Fibroblast of skin of scalp (primary cell): ENCODE data around the gene EIF4E2.
"Not testable (repeated sequence)": the region's sequence is repeated elsewhere in the genome, so short reads cannot be mapped to it uniquely, and the experiment has no call there.

ENCODE experiments used
- DNase-seq: peaks from one replicate; pipeline ENCODE4 v3.0.0-alpha.2; 2013

EIF4E2 gene

DNA sequence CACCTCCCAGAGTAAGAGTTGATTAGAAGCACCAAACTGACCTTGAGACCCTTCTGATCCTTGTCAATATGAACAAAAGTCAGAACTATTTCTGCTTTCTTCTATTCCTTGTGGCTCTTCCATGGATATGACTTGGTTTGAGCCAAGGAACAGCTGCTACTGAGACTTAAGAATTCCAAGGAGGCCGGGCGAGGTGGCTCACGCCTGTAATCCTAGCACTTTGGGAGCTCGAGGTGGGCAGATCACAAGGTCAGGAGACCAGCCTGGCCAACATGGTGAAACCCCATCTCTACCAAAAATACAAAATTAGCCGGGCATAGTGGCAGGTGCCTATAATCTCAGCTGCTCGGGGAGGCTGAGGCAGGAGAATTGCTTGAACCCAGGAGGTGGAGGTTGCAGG is 20.0 kb downstream of the EIF4E2 start:
- DNase-seq: not testable (repeated sequence)

DNA sequence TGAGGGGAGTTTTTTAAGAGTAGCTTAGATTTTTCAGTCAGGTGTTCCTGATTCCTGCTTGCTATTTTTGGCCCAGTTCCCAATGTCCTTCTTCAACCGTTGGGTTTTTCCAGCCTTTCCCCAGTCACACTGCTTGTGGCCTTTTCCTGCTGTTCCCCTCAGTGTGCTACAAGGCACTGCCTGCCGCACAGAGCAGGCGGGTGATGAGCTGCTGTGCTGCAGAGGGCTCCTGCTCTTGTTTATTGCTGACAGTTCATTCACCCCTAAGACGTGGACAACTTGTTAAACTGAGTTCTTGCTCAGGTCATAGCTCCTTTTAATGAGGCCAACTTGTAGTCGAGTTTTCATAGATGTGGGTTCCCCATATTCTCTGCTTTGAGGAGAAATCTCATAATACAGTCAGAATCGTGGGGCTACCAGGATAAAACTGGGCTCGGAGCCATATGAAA is 20.6 kb downstream of the EIF4E2 start:
- DNase-seq: no peak

- no peak for DNase-seq
Measured at GRCh38 chr2:232573042-232573441, 22.6 kb downstream of the EIF4E2 start.

DNA sequence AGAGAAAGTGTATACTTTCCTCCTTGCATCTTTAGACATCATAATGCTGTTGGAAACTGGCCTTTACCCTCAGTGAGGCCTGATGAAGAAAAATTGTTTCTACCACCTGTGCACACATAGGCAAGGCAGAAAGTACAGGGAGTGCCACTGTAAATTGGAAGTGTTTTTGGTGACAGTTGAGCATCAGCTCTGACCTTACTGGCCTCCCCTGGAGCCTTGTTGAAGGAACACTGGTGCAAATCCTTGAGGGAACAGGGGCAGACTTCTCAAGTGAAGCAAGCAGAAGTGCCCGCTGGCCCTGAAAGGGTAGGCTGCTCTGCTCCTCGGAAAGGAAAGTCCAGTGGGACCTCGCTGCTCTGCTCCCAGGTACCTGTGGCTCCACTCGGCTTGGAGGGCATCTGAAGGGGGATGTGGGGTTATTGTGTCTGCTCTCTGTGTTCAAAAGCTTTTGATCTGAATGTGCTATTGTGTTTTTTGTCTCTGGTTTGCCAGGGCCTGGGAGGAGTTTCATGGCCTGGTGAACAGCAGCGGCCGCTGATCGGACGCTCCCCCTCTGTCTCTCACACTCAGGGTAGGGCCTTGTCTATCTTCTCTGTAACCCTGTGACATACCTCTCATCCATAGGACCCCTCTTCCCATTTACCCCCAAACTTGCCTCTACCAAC is 23.4 kb downstream of the EIF4E2 start:
- DNase-seq: no peak

DNA sequence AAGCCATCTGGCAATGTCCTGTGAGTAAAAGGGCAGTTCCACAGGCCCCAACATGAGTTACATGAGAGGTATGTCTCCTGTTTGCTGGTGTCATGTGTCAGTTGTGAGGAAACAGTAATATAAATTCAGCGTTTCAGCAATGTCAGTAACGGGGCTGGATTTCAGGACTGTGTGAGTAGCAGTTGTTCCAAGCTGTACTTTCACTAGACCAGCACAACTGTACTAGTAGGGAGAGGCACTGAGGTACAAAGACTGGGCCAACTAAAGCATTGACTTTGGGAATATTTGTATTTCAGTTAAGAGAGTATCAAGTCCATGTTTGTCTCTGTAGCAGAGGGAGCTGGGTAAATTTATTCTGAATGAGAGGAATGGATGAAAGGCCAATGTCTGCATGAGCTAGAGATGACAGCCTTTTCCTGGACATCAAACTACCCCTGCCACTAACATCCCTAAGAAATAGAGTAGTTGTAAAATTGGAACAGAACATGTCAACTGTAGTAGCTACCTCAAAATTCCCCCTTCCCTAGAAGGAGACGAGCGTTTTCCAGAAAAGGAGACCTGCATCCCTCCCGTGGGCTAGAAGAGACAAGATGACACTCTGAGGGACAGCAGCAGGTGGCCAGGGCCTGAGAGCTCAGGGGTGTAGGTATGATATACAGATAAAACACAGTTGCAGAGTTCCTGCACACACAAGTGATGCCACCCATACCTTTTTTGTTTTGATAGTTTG is 24.4 kb downstream of the EIF4E2 start:
- DNase-seq: no peak

DNA sequence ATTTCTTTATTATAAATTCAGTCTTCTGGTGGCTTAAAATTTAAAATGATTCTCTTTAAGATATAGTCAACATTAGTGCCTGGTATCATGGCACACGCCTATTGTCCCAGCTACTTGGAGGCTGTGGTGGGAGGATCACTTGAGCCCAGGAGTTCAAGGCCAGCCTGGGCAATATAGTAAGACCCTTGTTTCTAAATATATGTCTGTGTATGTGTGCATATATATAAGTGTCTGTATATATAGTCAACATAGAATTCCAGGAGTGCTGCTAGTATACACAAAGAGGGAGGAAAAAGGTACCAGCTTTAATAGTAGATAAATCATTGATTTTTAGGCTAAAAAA is 24.9 kb downstream of the EIF4E2 start:
- DNase-seq: no peak

GRCh38 chr2:232576995-232577394 is 26.5 kb downstream of the EIF4E2 start:
- DNase-seq: peak; percentile 10

- no peak for DNase-seq
Measured at GRCh38 chr2:232577841-232578240, 27.4 kb downstream of the EIF4E2 start.

DNA sequence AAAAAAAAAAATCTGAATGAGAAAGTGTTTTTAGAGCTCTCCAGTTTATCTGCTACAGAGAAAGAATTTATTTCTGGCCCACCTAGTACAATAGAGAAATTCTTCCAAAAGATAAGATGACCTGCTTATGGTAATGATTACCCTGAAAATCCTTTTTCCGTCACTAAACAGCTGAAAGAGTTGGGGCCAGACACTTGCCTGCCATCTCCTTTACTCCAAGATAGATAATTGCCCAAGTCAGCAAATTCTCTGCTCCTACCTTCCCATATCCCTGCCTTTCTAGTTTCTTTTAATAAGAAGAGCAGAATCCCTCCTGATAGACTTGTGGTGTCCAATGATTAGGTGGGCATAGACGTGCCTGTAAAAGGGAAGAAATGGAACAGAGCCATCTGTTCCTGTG is 28.1 kb downstream of the EIF4E2 start:
- DNase-seq: no peak

- DNase-seq: no peak
Measured at GRCh38 chr2:232580648-232580981, 30.1 kb downstream of the EIF4E2 start.

GRCh38 chr2:232581725-232582124 is 31.2 kb downstream of the EIF4E2 start:
- no peak for DNase-seq

- DNase-seq: no peak
Measured at GRCh38 chr2:232584238-232584637, 33.7 kb downstream of the EIF4E2 start.

- DNase-seq: no peak
Measured at GRCh38 chr2:232586943-232587505, 36.5 kb downstream of the EIF4E2 start.

DNA sequence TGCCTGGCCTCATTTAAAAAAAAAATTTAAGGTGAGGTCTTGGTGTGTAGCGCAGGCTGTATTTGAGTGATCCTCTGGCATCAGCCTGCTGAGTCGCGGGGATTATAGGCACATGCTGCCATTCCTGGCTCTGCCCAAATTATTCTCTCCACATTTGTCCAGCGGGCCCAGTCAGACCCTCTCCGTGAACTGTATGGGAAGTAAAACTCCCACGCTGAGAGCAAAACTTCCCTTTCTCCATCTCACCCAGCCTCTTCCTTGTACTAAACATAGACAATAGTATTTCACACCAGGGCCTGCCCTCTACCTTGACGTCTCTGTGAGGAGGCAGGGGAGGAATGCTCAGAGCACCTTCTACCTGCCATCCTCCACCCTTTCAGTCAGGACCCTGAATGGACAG is 37.0 kb downstream of the EIF4E2 start:
- DNase-seq: no peak

GRCh38 chr2:232588031-232588430 is 37.5 kb downstream of the EIF4E2 start:
- DNase-seq: no peak

- peak; percentile 42 for DNase-seq
Measured at GRCh38 chr2:232588680-232589585, 38.4 kb downstream of the EIF4E2 start.

DNA sequence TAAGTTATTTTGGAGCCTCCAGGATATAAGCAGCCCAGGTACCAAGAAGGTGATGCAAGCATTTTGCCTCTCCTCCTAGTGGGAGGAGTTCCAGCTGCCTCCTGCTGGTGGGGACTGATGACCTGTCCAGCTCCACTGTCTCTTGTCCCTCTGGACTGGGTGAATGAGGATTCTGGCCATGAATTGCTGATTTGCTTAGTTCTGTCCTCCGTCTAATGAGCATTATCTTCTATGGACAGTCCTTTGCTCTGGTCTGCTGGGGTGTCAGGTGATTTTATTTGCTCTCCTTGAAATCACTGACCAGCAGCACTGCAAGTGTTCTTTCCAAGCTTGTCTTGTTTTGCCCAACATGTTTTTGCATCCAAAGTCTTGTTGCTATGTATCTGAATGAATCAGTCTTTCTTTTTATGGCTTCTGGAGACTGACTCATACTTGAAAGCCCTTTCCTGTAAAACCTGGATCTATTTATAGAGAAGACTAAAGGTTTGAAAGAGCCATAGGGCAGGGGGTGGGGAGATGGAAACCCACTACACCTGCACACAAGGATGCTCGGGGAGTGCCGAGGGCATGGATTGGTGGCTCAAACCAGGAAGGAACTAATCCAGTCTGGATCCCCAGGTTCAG is 42.4 kb downstream of the EIF4E2 start:
- DNase-seq: no peak

GRCh38 chr2:232593982-232594381 is 43.5 kb downstream of the EIF4E2 start:
- DNase-seq: no peak

DNA sequence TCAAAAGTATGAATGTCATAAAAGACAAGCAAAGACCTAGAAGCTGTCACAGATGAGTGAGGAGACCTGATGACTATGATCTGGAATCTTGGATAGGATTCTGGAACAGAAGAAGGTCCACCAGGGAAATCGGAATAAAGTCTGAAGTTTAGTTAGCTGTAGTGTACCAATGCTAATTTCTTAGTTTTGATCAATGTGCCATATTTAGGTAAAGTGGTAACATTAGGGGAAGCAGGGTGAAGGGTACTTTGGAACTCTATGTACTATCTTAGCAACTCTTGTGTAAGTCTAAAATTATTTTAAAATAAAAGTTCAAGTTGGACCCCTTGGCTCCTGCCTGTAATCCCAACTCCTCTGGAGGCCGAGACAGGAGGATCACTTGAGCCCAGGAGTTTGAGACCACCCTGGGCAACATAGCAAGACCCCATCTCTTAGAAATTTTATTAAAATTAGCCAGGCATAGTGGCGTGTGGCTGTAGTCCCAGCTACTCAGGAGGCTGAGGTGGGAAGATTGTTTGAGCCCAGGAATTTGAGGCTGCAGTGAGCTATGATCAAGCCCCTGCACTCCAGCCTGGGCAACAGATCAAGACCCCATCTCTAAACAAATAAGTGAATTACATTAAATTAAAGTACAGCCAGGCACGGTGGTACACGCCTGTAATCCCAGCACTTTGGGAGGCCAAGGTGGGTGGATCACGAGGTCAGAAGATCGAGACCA is 47.0 kb downstream of the EIF4E2 start:
- DNase-seq: no peak

DNA sequence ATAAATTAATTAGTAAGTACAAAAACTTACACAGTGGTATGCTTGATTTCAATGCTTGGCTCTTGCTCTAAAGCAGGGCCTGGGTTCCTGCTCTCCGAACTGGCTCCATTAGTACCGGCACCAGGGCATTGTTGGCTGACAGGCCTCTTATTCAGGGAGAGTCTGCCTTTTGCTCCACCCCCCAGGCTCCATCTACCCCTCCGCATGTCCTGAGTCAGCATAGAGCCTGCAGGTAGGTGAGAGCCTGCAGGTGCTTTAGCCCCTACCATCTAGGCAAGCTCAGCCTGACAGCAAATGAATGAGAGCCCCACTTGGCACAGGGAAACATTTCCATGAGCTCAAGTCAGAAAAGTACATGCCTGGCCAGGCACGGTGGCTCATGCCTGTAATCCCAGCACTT is 47.8 kb downstream of the EIF4E2 start:
- DNase-seq: no peak

DNA sequence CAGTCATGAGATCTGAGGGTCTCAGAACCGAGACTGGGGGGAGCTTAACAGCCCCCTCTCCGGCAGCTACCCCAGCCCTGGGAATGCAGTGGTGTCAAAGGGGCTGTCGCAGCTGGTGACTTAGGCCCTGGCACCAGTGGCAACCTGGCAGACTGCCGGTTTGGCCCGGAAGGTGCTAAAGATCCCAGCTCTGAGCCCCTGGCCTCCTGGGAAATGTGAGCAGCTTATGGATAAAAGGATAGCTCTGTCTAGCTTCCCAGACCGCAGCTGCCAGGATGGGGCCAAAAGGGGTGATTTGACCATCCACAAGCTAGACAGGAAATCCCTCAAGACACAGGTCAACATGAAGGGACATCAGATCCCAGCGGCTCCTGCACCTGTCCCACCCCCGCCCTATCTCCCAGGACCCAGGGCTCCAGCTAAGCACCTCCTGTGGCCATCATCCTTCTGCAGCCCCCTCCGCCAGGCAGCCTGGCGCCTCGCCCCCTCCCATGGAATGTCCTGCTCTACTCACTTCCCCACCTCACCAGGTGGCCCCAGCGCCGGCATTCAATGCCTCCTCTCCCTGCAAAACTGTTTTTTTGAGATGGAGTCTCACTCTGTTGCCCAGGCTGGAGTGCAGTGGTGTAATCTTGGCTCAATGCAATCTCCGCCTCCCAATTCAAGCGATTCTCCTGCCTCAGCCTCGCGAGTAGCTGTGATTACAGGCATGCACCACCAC is 49.7 kb downstream of the EIF4E2 start:
- no peak for DNase-seq
